ENCODE results near the gene CCDC142. TPM values are rescaled to one million over a fixed set of nuclear protein-coding genes. Genes with fewer than 3 reads are reported as not detected.
A peak's percentile ranks its signal among the peaks of the same experiment; 100 is the strongest.
"Not testable (repeated sequence)": the region's sequence is repeated elsewhere in the genome, so short reads cannot be mapped to it uniquely, and the experiment has no call there.

CCDC142 gene
- total RNA-seq, 1 experiment from 2014 or later = 13.2 TPM

DNA sequence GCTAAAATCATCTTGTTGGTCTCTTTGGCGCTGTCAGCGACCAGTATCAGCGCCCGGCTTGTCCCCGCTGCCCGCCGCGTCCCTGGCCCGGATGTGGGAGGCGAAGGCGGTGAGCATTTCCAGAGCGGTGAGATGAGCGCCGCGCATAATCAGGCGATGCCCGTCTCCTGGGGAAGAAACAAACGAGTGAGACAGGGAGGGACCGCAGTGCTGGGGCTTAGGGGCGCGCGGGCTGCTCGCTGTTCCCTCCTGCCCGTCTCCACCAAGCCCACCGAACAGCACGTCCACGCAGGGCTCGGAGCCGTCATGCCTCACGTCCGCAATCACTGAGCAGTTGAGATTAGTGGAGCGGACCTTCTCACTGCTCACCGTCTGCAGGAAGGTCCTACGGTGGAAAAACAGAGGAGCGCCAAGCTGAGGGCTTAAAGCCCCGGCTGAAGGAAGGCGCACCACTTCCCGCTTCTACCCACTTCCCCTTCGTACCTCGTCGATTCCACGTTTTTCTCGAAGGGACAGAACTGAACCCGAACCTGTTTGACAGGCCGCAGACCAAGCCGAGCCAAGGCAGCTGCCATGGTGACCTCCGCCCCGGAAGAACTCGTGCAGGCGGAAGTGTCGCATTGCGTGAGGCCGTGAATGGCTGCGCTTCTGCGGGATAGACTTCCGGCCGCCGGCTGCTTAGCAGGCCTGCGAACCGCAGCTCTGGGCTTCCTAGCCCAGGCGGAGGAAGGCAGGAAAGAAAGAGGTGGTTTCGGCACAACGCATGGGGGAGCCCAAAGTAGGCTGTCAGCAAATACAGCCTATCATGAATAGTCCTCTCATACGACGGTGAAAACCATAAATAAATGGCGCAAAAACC is 10.5 kb downstream of the CCDC142 start, which contains the start of gene MRPL53:
Gene MRPL53 (minus strand): TSS at position 595 of the 859 bp plus-strand sequence. CDS start 20 bp downstream, at position 575.
- peak; percentile 86 for DNase-seq (ENCODE audit: low read depth)

GRCh38 chr2:74471332-74472065 is 11.3 kb downstream of the CCDC142 start:
- no peak for DNase-seq (ENCODE audit: low read depth)

- not testable (repeated sequence) for DNase-seq (ENCODE audit: low read depth)
These were observed 12.1 kb downstream of the CCDC142 start for GRCh38 chr2:74470742-74471141.

DNA sequence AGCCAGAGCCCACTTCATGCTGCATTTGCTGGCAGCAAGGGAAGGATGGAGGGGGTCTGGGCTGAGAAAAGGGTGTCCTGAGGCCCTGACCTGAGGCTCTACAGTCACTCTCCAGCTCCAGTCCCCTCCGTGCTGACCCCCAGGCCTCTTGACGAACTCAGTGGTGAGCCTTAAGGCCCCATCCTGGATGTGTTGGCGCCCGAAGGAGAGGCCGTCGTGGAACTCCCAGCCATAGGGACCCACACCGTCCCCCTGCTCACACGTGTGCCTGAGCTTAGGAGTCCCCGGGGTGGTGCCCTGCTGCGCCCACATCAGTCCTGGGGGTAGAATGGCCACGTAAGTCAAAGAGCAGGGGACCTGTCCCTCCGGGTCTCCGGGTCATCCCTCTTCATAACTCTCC is 18.4 kb downstream of the CCDC142 start:
- DNase-seq (ENCODE audit: low read depth) = no peak

GRCh38 chr2:74462786-74463105 is 20.1 kb downstream of the CCDC142 start:
- no peak for DNase-seq (ENCODE audit: low read depth)

DNA sequence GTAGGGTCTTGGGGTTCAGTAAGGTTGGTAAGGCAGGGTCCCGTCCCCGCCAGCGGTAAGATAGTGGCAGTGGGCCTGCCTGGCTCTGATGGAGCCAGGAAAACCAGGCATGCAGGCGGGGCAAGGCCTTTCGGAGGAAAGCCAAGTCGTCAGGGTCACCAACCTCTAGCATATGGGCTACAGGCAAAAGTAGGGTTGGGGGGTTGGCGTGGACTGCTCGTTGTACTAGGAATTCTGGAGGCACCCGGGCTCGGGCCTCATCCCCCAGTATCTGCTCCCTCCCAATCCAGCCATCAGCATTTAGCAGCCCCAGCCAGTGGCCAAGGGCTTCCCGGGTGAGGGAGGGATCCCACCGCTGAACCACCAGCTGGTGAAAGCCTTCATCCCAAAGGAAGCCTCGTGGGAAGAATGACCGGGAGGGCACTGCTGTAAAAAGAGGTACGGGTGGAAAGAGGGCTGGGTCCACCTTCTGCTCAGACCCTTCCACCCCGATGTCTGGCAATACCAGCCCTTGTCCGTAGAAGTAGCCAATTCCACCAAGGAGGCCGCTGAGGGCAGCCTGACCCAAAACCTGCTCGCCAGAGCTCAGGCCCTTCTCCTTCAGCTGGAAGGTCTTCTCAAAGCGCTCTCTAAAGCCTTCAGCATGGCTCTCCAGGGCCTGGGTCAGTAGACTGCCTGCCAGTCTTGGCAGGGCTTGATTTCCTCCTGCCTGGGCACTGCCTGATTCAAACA is 20.6 kb downstream of the CCDC142 start:
- DNase-seq (ENCODE audit: low read depth) = no peak

GRCh38 chr2:74461187-74462053 is 21.4 kb downstream of the CCDC142 start:
- DNase-seq (ENCODE audit: low read depth) = no peak

DNA sequence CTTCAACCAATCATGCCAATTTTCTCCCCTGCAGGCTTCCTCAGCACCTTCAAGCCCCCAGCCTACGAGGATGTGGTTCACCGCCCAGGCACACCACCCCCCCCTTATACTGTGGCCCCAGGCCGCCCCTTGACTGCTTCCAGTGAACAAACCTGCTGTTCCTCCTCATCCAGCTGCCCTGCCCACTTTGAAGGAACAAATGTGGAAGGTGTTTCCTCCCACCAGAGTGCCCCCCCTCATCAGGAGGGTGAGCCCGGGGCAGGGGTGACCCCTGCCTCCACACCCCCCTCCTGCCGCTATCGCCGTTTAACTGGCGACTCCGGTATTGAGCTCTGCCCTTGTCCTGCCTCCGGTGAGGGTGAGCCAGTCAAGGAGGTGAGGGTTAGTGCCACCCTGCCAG is 22.6 kb downstream of the CCDC142 start:
- not testable (repeated sequence) for DNase-seq (ENCODE audit: low read depth)

- DNase-seq (ENCODE audit: low read depth) = not testable (repeated sequence)
These were observed 23.2 kb downstream of the CCDC142 start for GRCh38 chr2:74459503-74460118.

GRCh38 chr2:74458938-74459363 is 23.8 kb downstream of the CCDC142 start:
- DNase-seq (ENCODE audit: low read depth) = no peak

DNA sequence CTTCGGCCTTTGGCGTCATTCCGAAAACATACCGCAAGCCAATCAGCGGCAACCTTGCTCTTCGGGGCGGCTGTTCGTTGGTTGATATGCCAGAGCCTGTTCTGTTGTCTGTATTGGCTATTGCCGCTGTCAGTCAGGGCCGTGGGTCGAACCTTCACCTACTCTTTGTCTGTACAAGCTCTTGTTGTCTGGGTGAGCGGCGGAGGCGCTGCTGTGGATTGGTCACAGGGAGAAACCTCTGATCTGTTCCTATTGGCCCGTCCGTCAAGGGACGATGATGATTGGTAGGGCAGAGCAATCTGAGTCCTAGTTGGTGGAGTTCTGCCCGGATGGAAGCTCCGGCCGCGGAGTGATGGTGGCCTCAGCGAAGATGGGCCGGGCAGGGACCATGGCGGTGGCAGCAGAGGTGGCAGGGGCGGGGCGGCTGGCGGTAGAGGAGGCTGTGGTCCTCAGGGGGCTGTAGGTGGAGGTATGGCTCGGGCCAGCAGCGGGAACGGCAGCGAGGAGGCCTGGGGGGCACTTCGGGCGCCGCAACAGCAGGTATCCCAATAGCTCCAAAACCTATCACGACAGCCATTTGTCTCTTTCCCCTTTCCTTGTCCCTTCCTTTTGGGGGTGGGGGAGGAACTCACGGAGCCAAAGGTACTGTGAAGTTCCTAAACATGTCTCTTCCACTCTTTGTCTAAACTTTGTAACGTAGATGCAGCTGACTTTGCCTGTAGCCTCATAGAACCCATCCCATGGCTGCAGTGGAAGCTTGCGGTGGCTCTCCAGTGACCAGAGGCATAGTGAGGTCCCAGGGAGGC is 24.5 kb downstream of the CCDC142 start, which contains the start of gene WBP1:
Gene WBP1 (plus strand): TSS at position 307 of the 806 bp plus-strand sequence. CDS start 165 bp downstream, at position 472.
- peak; percentile 100 for DNase-seq (ENCODE audit: low read depth)

DNA sequence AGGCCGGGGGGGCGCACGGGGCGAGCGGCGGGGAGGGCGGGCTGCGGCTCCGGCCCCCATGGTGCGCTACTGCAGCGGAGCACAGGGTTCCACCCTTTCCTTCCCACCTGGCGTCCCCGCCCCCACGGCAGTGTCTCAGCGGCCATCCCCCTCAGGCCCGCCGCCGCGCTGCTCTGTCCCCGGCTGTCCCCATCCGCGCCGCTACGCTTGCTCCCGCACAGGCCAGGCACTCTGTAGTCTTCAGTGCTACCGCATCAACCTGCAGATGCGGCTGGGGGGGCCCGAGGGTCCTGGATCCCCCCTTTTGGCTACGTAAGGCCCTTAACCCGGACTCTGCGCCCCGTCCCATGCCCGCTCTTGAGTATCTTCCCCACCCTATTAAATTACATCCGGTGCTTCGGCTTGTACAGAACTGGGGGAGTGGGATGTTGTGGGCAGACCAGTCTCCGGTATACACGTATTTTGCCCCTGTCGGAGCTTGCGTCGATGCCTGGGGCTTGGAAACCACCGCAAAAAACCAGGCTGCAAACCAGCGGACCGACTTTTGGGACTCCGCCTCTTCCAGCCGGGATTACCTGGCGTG is 25.2 kb downstream of the CCDC142 start:
- no peak for DNase-seq (ENCODE audit: low read depth)

- no peak for DNase-seq (ENCODE audit: low read depth)
These were observed 25.7 kb downstream of the CCDC142 start for GRCh38 chr2:74457129-74457548.

GRCh38 chr2:74454654-74455511 is 27.9 kb downstream of the CCDC142 start, which contains the start of gene INO80B:
INO80B (plus strand) TSS chr2:74455087; CDS start chr2:74455117, 30 bp downstream.
- peak; percentile 95 for DNase-seq (ENCODE audit: low read depth)

DNA sequence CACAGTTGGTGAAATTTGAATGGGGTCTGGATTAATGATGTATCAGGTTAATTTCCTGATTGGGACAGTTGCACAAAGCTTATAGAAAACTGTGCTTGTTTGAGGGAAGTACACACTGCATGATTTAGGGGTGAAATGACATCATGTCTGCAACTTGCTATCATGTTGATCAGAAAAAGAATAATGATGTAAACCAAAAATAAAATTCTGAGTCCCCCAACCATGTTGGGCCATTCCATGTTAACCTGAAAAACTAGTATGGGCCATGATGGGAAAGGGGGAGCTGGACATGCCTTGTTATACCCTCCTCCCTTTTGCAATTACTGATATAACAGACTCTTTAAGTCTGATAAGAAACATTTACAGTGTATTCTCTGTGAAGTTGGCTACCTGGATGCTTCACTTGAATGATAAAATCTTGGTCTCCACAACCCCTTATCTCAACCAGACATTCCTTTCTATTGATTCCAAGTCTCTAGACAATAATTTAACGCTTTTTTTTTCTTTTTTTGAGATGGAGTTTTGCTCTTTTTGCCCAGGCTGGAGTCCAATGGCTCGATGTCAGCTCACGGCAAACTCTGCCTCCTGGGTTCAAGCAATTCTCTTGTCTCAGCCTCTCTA is 32.1 kb downstream of the CCDC142 start:
- DNase-seq (ENCODE audit: low read depth) = no peak

DNA sequence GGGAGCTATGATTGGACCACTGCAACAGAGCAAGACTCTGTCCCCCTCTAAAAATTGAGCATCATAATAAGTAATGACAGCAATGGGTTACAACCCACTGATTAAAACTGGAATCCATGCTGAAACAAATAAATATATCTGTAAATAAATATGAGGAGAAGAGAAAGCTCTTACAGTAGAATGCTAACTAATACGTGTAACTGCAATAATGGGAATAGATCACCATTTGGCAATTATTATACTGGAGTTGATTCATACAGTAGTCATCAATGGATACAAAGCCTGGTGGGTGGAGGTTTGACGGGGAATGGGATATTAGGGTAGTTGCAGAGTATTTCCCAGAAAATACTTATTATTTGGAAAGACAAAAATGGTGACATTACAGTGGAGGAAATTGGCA is 34.0 kb downstream of the CCDC142 start:
- no peak for DNase-seq (ENCODE audit: low read depth)
